ENCODE results near the gene GAD2. TPM values are rescaled to one million over a fixed set of nuclear protein-coding genes. Genes with fewer than 3 reads are reported as not detected.

Gene GAD2
- total RNA-seq, 1 donor from 2014 or later, result 0.41 TPM

DNA sequence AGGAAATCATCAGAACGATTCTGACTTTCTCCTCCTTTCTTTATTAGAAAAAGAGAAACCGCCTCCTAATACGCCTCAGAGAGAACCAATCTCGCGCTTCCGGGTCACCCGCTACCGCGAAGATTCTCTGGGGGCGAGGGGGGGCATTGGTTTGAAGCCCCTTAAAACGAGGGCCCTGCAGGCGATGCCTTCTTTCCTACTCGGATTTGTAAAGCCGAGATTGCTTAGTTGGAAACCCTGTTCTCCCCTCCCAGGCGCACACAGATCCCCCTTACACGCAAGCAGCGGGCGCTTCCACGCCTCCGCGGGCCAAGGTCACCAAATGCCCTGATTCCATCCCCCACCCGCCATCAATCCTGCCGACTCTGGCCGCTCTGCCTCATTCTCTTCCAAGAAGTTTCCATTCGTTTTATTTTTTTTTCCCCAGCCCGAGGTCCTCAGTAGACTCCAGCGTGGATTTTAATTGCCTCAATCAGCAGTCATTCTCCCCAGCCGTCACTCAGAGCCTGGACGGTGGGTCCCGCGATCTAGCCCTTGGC is 1.1 kb upstream of the GAD2 start:
- no peaks in the 10 kb centered on the region for H3K79me2 ChIP-seq (ENCODE audit: low read depth)

DNA sequence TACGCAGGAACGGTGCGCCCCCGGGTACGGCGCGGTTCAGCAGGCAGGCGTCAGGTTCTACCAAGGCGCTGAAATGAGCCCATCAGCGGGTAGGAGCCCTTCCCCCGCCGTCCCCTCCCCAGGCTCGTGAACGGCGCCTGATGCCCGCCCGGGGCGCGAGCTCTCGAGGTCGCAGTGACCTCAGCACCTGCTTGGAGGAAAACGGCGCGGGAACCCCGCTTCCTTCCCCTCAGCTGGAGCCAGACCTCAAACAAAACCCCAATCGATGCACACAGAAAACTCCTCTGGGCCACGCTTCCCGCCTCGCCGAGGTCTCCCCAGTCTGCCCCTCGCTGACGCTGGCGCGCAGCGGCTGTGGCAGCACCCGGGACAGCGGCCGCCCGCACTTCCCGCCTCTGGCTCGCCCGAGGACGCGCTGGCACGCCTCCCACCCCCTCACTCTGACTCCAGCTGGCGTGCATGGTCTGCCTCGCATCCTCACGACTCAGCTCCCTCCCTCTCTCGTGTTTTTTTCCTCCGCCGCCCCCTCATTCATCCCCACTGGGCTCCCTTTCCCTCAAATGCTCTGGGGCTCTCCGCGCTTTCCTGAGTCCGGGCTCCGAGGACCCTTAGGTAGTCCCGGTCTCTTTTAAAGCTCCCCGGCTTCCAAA is 514 bp upstream of the GAD2 start:
- peaks cover 61% of the 10 kb centered on the region for H3K4me1 ChIP-seq
- no peaks in the 10 kb centered on the region for H3K36me3 ChIP-seq
- H3K27ac Mint-ChIP-seq, result no peak overlapping the region
- H3F3A ChIP-seq (ENCODE audit: low read depth), result peaks cover 34% of the 10 kb centered on the region
- H3K27ac ChIP-seq, result no peak overlapping the region
- peak overlapping the region; percentile 86 for H3K4me3 Mint-ChIP-seq
- peak overlapping the region; percentile 44 for H3K4me3 ChIP-seq
- TF ChIP-seq EZH2 (IDR thresholded peaks at IDR 0.05) (no peak), EZH2phosphoT487 (IDR thresholded peaks at IDR 0.05) (peak; percentile 44)
- TF ChIP-seq, protein P1, sequence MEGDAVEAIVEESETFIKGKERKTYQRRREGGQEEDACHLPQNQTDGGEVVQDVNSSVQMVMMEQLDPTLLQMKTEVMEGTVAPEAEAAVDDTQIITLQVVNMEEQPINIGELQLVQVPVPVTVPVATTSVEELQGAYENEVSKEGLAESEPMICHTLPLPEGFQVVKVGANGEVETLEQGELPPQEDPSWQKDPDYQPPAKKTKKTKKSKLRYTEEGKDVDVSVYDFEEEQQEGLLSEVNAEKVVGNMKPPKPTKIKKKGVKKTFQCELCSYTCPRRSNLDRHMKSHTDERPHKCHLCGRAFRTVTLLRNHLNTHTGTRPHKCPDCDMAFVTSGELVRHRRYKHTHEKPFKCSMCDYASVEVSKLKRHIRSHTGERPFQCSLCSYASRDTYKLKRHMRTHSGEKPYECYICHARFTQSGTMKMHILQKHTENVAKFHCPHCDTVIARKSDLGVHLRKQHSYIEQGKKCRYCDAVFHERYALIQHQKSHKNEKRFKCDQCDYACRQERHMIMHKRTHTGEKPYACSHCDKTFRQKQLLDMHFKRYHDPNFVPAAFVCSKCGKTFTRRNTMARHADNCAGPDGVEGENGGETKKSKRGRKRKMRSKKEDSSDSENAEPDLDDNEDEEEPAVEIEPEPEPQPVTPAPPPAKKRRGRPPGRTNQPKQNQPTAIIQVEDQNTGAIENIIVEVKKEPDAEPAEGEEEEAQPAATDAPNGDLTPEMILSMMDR (IDR thresholded peaks at IDR 0.05), result no peak
- peaks cover 81% of the 10 kb centered on the region for H3K27me3 Mint-ChIP-seq (ENCODE audit: insufficient read depth, low read depth)
- DNase-seq (ENCODE audit: low spot score), result peak; percentile 90
- no peaks in the 10 kb centered on the region for H3K36me3 Mint-ChIP-seq
- H3K9ac ChIP-seq, result no peak overlapping the region
- H3K9me3 Mint-ChIP-seq, result peaks cover 5% of the 10 kb centered on the region
- H2AFZ ChIP-seq (replicated peaks), result no peak overlapping the region
- peak overlapping the region; percentile 80 for H3K4me2 ChIP-seq
- H4K20me1 ChIP-seq (ENCODE audit: low read depth), result peaks cover 93% of the 10 kb centered on the region
- peaks cover 100% of the 10 kb centered on the region for H3K27me3 ChIP-seq
- H3K9me3 ChIP-seq (ENCODE audit: low read depth), result no peaks in the 10 kb centered on the region
- H3K79me2 ChIP-seq (ENCODE audit: low read depth), result no peaks in the 10 kb centered on the region
- H3K4me1 Mint-ChIP-seq, result peaks cover 35% of the 10 kb centered on the region

More for the DNA sequence above, 1.1 kb upstream of the GAD2 start:
- peaks cover 94% of the 10 kb centered on the region for H4K20me1 ChIP-seq (ENCODE audit: low read depth)
- no peak overlapping the region for H3K27ac ChIP-seq
- H3K9ac ChIP-seq, result no peak overlapping the region
- Mint-ChIP-seq H3K9me3 (peaks cover 5% of the 10 kb centered on the region), H3K4me3 (peak overlapping the region; percentile 86), H3K27ac (no peak overlapping the region), H3K4me1 (peaks cover 35% of the 10 kb centered on the region), H3K27me3 (ENCODE audit: insufficient read depth, low read depth) (peaks cover 79% of the 10 kb centered on the region), H3K36me3 (no peaks in the 10 kb centered on the region)
- H3K4me3 ChIP-seq, result peak overlapping the region; percentile 44
- peaks cover 61% of the 10 kb centered on the region for H3K4me1 ChIP-seq
- peaks cover 100% of the 10 kb centered on the region for H3K27me3 ChIP-seq
- DNase-seq (ENCODE audit: low spot score), result no peak
- H3K36me3 ChIP-seq, result no peaks in the 10 kb centered on the region
- peaks cover 34% of the 10 kb centered on the region for H3F3A ChIP-seq (ENCODE audit: low read depth)
- H3K9me3 ChIP-seq (ENCODE audit: low read depth), result no peaks in the 10 kb centered on the region
- TF ChIP-seq EZH2phosphoT487 (IDR thresholded peaks at IDR 0.05) (no peak), EZH2 (IDR thresholded peaks at IDR 0.05) (no peak)
- TF ChIP-seq, protein P1 (IDR thresholded peaks at IDR 0.05), result no peak
- H2AFZ ChIP-seq (replicated peaks), result no peak overlapping the region
- H3K4me2 ChIP-seq, result peak overlapping the region; percentile 80

DNA sequence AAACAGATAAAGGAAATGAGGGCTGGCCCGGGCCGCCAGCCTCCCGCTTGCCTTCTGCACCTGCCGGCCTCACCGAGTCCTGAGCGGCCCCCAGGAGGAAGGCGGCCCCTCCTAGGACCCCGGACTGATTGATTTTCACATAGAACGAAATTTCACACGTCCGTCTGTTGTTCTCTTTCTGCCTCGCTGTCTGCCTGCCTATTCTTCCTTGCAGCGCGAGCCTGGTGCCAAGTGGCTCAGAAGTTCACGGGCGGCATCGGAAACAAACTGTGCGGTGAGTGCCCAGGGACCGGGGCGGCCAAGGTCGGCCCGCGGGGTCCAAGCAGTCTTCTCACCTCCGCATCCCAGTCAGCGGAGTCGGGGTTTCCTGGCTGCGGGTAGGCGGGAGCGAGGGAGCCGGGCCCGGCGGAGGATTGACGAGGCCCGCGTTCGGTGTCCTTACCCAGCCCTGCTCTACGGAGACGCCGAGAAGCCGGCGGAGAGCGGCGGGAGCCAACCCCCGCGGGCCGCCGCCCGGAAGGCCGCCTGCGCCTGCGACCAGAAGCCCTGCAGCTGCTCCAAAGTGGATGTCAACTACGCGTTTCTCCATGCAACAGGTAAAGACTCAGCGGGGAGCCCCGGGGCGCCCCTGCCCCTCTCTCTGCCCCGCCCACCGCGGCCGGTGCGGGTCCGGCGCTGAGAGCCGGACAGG is 967 bp downstream of the GAD2 start:
- H3K4me1 Mint-ChIP-seq, result peaks cover 33% of the 10 kb centered on the region
- peak; percentile 67 for DNase-seq (ENCODE audit: low spot score)
- Histone ChIP-seq H3K4me2 (peak overlapping the region; percentile 79), H3F3A (ENCODE audit: low read depth) (peaks cover 31% of the 10 kb centered on the region), H3K9ac (no peak overlapping the region), H2AFZ (replicated peaks) (no peak overlapping the region), H3K4me1 (peaks cover 53% of the 10 kb centered on the region), H3K79me2 (ENCODE audit: low read depth) (no peaks in the 10 kb centered on the region), H3K27ac (no peak overlapping the region), H3K36me3 (no peaks in the 10 kb centered on the region), H4K20me1 (ENCODE audit: low read depth) (peaks cover 79% of the 10 kb centered on the region), H3K4me3 (peak overlapping the region; percentile 41), H3K27me3 (peaks cover 100% of the 10 kb centered on the region), H3K9me3 (ENCODE audit: low read depth) (no peaks in the 10 kb centered on the region)
- H3K36me3 Mint-ChIP-seq, result no peaks in the 10 kb centered on the region
- TF ChIP-seq, protein P1 (IDR thresholded peaks at IDR 0.05), result no peak
- TF ChIP-seq EZH2phosphoT487 (IDR thresholded peaks at IDR 0.05), result peak; percentile 95
- TF ChIP-seq EZH2 (IDR thresholded peaks at IDR 0.05), result peak; percentile 93
- peaks cover 5% of the 10 kb centered on the region for H3K9me3 Mint-ChIP-seq
- H3K27me3 Mint-ChIP-seq (ENCODE audit: insufficient read depth, low read depth), result peaks cover 76% of the 10 kb centered on the region
- peak overlapping the region; percentile 86 for H3K4me3 Mint-ChIP-seq
- no peak overlapping the region for H3K27ac Mint-ChIP-seq
